K562 (cell line): ENCODE measurements around the gene TENM3. TPM values are rescaled to one million over a fixed set of nuclear protein-coding genes. Genes with fewer than 3 reads are reported as not detected.

ENCODE experiments used
- ATAC-seq: fragments of 200-7000 bp; cut with Tn5 transposase; 3 replicates; pipeline ENCODE4 v1.9.1; 2020; ENCODE audit warnings: moderate library complexity
- BruUV-seq: library from RNA; stranded (reverse); fragments of 400-500 nt; replicated peaks from 2 replicates; lab custom pipeline; 2021; lab: Mats Ljungman, UMichigan
- CTCF ChIA-PET: fragments of 300-600 bp; formaldehyde crosslinking; extraction: SDS; loops from one replicate; lab custom pipeline; 2021; ENCODE audit warnings: low intra/inter-chr PET ratio; lab: Yijun Ruan, JAX
- POLR2A ChIA-PET: fragments of 300-600, 350-650 bp; sonication (Branson Sonifier 250); formaldehyde crosslinking; extraction: SDS; loops from one replicate; lab custom pipeline; 2021; ENCODE audit warnings: antibody characterized with exemption, inconsistent platforms; lab: Yijun Ruan, JAX
- DNase-seq, 4 experiments: peaks; one replicate each; pipeline versions ENCODE4 v3.0.0 to v3.0.0-alpha.2; 2011 to 2018; ENCODE audit warnings: low spot score in 3 of 4, mixed read lengths in 3 of 4; ENCODE audit errors: extremely low read depth in 1 of 4
- FAIRE-seq: peaks from 2 replicates; lab custom pipeline; 2011; peaks lifted over from hg19 to GRCh38; lab: Jason Lieb, UNC
- H2AFZ ChIP-seq: 2 replicates; pipeline ENCODE4 v1.6.0; 2011; ENCODE audit warnings: low read depth, low read length, control low read depth, inconsistent platforms
- H3K27ac ChIP-seq: fragments of 200-600 bp; 3 replicates; pipeline ENCODE4 v1.8.0; 2011; ENCODE audit warnings: low read depth, mild to moderate bottlenecking, control low read depth, inconsistent platforms, low read length, moderate library complexity, mixed read lengths; ENCODE audit errors: extremely low read depth
- H3K27me3 ChIP-seq, 2 experiments: fragments of 300-600 bp in 1 of 2; 2 replicates in 1 of 2; 3 replicates in 1 of 2; pipeline versions ENCODE4 v1.6.0 to v1.8.0; 2011; ENCODE audit warnings: inconsistent platforms in 2 of 2, low read length in 2 of 2, mild to moderate bottlenecking in 1 of 2, mixed read lengths in 1 of 2, moderate library complexity in 1 of 2; ENCODE audit not compliant: control insufficient read depth in 2 of 2, insufficient read depth in 2 of 2
- H3K36me3 ChIP-seq: fragments of 300-600 bp; 3 replicates; pipeline ENCODE4 v1.8.0; 2011; ENCODE audit warnings: mild to moderate bottlenecking, low read length, inconsistent platforms; ENCODE audit not compliant: control insufficient read depth, insufficient read depth
- H3K4me1 ChIP-seq, 2 experiments: fragments of 200-600 bp in 1 of 2; replicated peaks in 1 of 2; 2 replicates in 1 of 2; 3 replicates in 1 of 2; pipeline versions ENCODE4 v1.5.1 to v1.8.0; 2011; ENCODE audit warnings: inconsistent platforms in 2 of 2, low read length in 2 of 2, mild to moderate bottlenecking in 1 of 2, mixed read lengths in 1 of 2, moderate library complexity in 1 of 2; ENCODE audit not compliant: control insufficient read depth in 2 of 2, insufficient read depth in 2 of 2
- H3K4me2 ChIP-seq: 2 replicates; pipeline ENCODE4 v1.6.1; 2011; ENCODE audit warnings: low read length, control low read depth, inconsistent platforms, mixed read lengths; ENCODE audit not compliant: insufficient read depth
- H3K4me3 ChIP-seq: fragments of 200-600 bp; sonication (generic), shearing (Covaris generic); 2 replicates; pipeline ENCODE4 v1.5.1; 2016; ENCODE audit warnings: control low read depth, inconsistent platforms
- H3K79me2 ChIP-seq: fragments of 200-600 bp; 3 replicates; pipeline ENCODE4 v1.8.0; 2011; ENCODE audit warnings: low read length, inconsistent platforms; ENCODE audit not compliant: control insufficient read depth, insufficient read depth
- H3K9ac ChIP-seq, 2 experiments: 2 replicates each; pipeline versions ENCODE4 v1.6.0 to v1.6.1; 2011; ENCODE audit warnings: low read depth in 2 of 2, low read length in 2 of 2, control low read depth in 1 of 2, inconsistent platforms in 1 of 2, mild to moderate bottlenecking in 1 of 2, mixed read lengths in 1 of 2; ENCODE audit not compliant: insufficient read depth in 1 of 2
- H3K9me1 ChIP-seq: one replicate; pipeline ENCODE4 v1.6.0; 2011; ENCODE audit warnings: inconsistent platforms, mild to moderate bottlenecking, low read length, moderate library complexity; ENCODE audit not compliant: control insufficient read depth, insufficient read depth
- H3K9me3 ChIP-seq: replicated peaks from 2 replicates; pipeline ENCODE4 v1.5.1; 2011; ENCODE audit warnings: low read depth, low read length, inconsistent platforms; ENCODE audit not compliant: control insufficient read depth, insufficient read depth
- H4K20me1 ChIP-seq: replicated peaks from 2 replicates; pipeline ENCODE4 v1.6.1; 2011; ENCODE audit warnings: low read length, inconsistent platforms, mixed read lengths; ENCODE audit not compliant: control insufficient read depth, insufficient read depth
- BDP1 ChIP-seq: IDR thresholded peaks from 3 replicates; pipeline ENCODE4 v1.6.1; 2011; ENCODE audit not compliant: insufficient read length, insufficient read depth
- FIP1L1 ChIP-seq: fragments of 200-400 bp; formaldehyde crosslinking; IDR thresholded peaks from 2 replicates; pipeline ENCODE4 v1.6.1; 2018; ENCODE audit warnings: mild to moderate bottlenecking, low read depth, low read length; ENCODE audit not compliant: poor library complexity, severe bottlenecking
- RBM15 ChIP-seq: fragments of 200-400 bp; formaldehyde crosslinking; IDR thresholded peaks from 2 replicates; pipeline ENCODE4 v1.6.1; 2018; ENCODE audit warnings: mild to moderate bottlenecking, low read length, moderate library complexity; ENCODE audit not compliant: insufficient read depth
- WGBS: fragments of 100-300 bp; shearing (Covaris generic); methylation state at CpG from one replicate; pipeline ENCODE4 v1.1.6; 2016; ENCODE audit warnings: low coverage, mixed read lengths; ENCODE audit not compliant: insufficient coverage; ENCODE audit errors: missing lambda C conversion rate; 5-methylcytosine and 5-hydroxymethylcytosine counted together
- in situ Hi-C: fragments of 300-500 bp; cut with MboI; formaldehyde crosslinking; loops from 4 replicates; pipeline ENCODE4 v1.15.0; 2018; ENCODE audit warnings: inconsistent platforms, mixed read lengths
- intact Hi-C: fragments of 100-400 bp; cut with micrococcal nuclease; formaldehyde crosslinking; loops from 2 replicates; pipeline ENCODE4 v1.14.2; 2022
- polyA plus RNA-seq, 8 experiments: library from polyadenylated mRNA; depleted of rRNA in 4 of 8; stranded (reverse) in 5 of 8; unstranded in 3 of 8; fragments of >200 nt; fragmentation: Nextera tagmentation in 2 of 8; fragmentation: Illumina TruSeq in 1 of 8; extraction: Ambion mirVana in 2 of 8; extraction: Trizol in 1 of 8; gene quantifications; 2 replicates each; pipeline versions ENCODE4 v1.2.1 to v1.2.3, GENCODE V29; 2011 to 2014; ENCODE audit warnings: inconsistent platforms in 1 of 8, missing spikeins in 1 of 8
- total RNA-seq, 7 experiments: library from RNA; depleted of rRNA in 6 of 7; stranded (reverse); fragments of >200 nt in 6 of 7; fragmentation: Illumina TruSeq in 2 of 7; extraction: Trizol in 2 of 7; gene quantifications; 2 replicates each; pipeline versions ENCODE4 v1.2.1 to v1.2.3, GENCODE V29; 2011 to 2021; ENCODE audit warnings: low replicate concordance in 1 of 7
- TF ChIP-seq, protein P1 (sequence below): fragments of 250-450 bp; sonication (Bioruptor Pico); IDR thresholded peaks from 2 replicates; pipeline ENCODE4 v1.8.0; 2022; ENCODE audit warnings: inconsistent platforms, mild to moderate bottlenecking, moderate library complexity, borderline replicate concordance
- TF ChIP-seq, protein P2 (sequence below): sonication (generic); formaldehyde crosslinking; IDR thresholded peaks from 2 replicates; pipeline ENCODE4 v1.8.0; 2022; ENCODE audit warnings: missing genetic modification reagents, mild to moderate bottlenecking, borderline replicate concordance

Gene TENM3
- total and polyA plus RNA-seq, 9 of the 15 experiments (the other 6 are each of a cell fraction or from before 2014, with no cell fraction given), result 0.01 to 0.02 TPM; not detected in 7

DNA sequence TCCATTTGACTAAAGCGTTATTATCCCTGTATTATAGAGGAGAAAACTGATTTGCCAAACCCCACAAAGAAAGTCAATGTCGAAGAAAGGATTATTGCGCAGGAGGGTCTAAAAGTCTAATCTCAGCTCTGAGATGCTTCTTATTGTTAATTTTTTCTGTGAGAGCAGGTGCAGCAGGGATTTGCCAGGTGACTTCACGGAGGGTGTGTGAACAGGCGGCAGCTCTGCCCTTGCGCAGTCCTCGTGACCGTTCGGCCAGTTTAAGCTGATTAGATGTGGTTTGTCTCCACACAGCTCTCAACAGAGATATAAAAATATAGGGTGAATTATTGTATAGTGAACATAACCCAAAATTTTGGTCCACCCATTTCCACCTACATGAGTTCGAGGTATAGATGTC lies 28.5 kb downstream of the TENM3 start:
- Histone ChIP-seq H3K36me3 (no peaks in the 10 kb centered on the region), H3K79me2 (no peaks in the 10 kb centered on the region), H3K9me1 (no peaks in the 10 kb centered on the region), H3K9me3 (no peaks in the 10 kb centered on the region), H2AFZ (no peak overlapping the region), H3K4me1 (no peaks in the 10 kb centered on the region), H3K27me3 (no peaks in the 10 kb centered on the region), H3K4me2 (no peak overlapping the region), H3K4me3 (no peak overlapping the region), H3K9ac (no peak overlapping the region), H4K20me1 (no peaks in the 10 kb centered on the region), H3K27ac (no peak overlapping the region)
- POLR2A ChIA-PET, result no interaction called here
- ATAC-seq, result no peak
- in situ Hi-C loops (no loop called here), intact Hi-C loops (no loop called here)
- no TSS peak for BruUV-seq
- DNase-seq, result no peak
- 3% methylated on average over 10 of the region's 10 CpGs for WGBS
- CTCF ChIA-PET, result no interaction called here
- FAIRE-seq, result no peak
- TF ChIP-seq, protein P1, sequence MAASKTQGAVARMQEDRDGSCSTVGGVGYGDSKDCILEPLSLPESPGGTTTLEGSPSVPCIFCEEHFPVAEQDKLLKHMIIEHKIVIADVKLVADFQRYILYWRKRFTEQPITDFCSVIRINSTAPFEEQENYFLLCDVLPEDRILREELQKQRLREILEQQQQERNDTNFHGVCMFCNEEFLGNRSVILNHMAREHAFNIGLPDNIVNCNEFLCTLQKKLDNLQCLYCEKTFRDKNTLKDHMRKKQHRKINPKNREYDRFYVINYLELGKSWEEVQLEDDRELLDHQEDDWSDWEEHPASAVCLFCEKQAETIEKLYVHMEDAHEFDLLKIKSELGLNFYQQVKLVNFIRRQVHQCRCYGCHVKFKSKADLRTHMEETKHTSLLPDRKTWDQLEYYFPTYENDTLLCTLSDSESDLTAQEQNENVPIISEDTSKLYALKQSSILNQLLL (CRISPR knock-in tag), result no peak
- TF ChIP-seq RBM15 (no peak), BDP1 (no peak), FIP1L1 (no peak)
- TF ChIP-seq, protein P2, sequence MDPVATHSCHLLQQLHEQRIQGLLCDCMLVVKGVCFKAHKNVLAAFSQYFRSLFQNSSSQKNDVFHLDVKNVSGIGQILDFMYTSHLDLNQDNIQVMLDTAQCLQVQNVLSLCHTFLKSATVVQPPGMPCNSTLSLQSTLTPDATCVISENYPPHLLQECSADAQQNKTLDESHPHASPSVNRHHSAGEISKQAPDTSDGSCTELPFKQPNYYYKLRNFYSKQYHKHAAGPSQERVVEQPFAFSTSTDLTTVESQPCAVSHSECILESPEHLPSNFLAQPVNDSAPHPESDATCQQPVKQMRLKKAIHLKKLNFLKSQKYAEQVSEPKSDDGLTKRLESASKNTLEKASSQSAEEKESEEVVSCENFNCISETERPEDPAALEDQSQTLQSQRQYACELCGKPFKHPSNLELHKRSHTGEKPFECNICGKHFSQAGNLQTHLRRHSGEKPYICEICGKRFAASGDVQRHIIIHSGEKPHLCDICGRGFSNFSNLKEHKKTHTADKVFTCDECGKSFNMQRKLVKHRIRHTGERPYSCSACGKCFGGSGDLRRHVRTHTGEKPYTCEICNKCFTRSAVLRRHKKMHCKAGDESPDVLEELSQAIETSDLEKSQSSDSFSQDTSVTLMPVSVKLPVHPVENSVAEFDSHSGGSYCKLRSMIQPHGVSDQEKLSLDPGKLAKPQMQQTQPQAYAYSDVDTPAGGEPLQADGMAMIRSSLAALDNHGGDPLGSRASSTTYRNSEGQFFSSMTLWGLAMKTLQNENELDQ (CRISPR knock-in tag), result no peak
